Fibroblast of the aortic adventitia (primary cell): ENCODE results near the gene CARHSP1. TPM values are rescaled to one million over a fixed set of nuclear protein-coding genes. Genes with fewer than 3 reads are reported as not detected.

Experiments
- DNase-seq: peaks from one replicate; pipeline ENCODE4 v3.0.0-alpha.2; 2010; ENCODE audit warnings: low read depth
- H3K4me3 ChIP-seq: 2 replicates; pipeline ENCODE4 v1.5.1; 2011; ENCODE audit warnings: low read depth, mild to moderate bottlenecking, control low read depth, low read length, moderate library complexity
- CTCF ChIP-seq: IDR thresholded peaks from 2 replicates; pipeline ENCODE4 v1.5.1; 2011; ENCODE audit warnings: mild to moderate bottlenecking, low read length, control low read depth, inconsistent platforms; ENCODE audit not compliant: insufficient read depth
- total RNA-seq: library from RNA; depleted of rRNA; stranded (reverse); fragments of >200 nt; gene quantifications from 2 replicates; pipeline ENCODE4 v1.2.3, GENCODE V29; 2012; ENCODE audit warnings: low replicate concordance

CARHSP1 gene
- total RNA-seq, 1 donor: 66.5 TPM

- no peak for TF ChIP-seq CTCF
- no peak overlapping the region for H3K4me3 ChIP-seq
- DNase-seq: no peak
Measured at GRCh38 chr16:8908810-8909468, 40.1 kb upstream of the CARHSP1 start.

- TF ChIP-seq CTCF: no peak
- DNase-seq: no peak
- no peak overlapping the region for H3K4me3 ChIP-seq
Measured at GRCh38 chr16:8907096-8907495, 38.3 kb upstream of the CARHSP1 start.

GRCh38 chr16:8905795-8906591 is 37.2 kb upstream of the CARHSP1 start:
- DNase-seq: no peak
- no peak overlapping the region for H3K4me3 ChIP-seq

GRCh38 chr16:8905168-8905762 is 36.5 kb upstream of the CARHSP1 start:
- peak; percentile 64 for TF ChIP-seq CTCF
- DNase-seq: peak; percentile 54
- no peak overlapping the region for H3K4me3 ChIP-seq

More at GRCh38 chr16:8905795-8906591, 37.2 kb upstream of the CARHSP1 start:
- peak; percentile 39 for TF ChIP-seq CTCF

GRCh38 chr16:8904018-8904430 is 35.2 kb upstream of the CARHSP1 start:
- no peak for TF ChIP-seq CTCF
- no peak for DNase-seq
- H3K4me3 ChIP-seq: no peak overlapping the region

GRCh38 chr16:8903004-8903403 is 34.2 kb upstream of the CARHSP1 start:
- no peak for DNase-seq

More at GRCh38 chr16:8903004-8903403, 34.2 kb upstream of the CARHSP1 start:
- H3K4me3 ChIP-seq: no peak overlapping the region
- no peak for TF ChIP-seq CTCF
